Measurements from ENCODE around the gene TNS1.

The TNS1 gene

GRCh38 chr2:217970206-217970605 lies 32.6 kb downstream of the TNS1 start:
- DNase-seq (ENCODE audit: extremely low read depth, low read depth): peak; percentile 31

DNA sequence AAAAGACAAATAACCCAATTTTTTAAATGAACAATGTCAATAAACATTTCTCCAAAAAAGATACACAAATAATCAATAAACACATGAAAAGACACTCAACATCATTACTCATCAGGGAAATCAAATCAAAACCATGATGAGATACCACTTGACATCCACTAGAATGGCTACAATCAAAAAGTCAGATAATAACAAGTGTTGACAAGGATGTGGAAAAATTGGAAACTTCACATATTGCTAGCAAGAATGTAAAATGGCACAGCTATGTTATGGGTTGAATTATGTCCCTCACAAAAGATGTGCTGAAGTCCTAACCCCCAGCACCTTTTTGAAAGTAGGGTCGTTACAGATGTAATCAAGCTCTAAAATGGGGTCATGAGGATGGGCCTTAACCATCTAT lies 33.2 kb downstream of the TNS1 start:
- no peak for DNase-seq (ENCODE audit: extremely low read depth, low read depth)
- TF ChIP-seq, protein P1, sequence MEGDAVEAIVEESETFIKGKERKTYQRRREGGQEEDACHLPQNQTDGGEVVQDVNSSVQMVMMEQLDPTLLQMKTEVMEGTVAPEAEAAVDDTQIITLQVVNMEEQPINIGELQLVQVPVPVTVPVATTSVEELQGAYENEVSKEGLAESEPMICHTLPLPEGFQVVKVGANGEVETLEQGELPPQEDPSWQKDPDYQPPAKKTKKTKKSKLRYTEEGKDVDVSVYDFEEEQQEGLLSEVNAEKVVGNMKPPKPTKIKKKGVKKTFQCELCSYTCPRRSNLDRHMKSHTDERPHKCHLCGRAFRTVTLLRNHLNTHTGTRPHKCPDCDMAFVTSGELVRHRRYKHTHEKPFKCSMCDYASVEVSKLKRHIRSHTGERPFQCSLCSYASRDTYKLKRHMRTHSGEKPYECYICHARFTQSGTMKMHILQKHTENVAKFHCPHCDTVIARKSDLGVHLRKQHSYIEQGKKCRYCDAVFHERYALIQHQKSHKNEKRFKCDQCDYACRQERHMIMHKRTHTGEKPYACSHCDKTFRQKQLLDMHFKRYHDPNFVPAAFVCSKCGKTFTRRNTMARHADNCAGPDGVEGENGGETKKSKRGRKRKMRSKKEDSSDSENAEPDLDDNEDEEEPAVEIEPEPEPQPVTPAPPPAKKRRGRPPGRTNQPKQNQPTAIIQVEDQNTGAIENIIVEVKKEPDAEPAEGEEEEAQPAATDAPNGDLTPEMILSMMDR (IDR thresholded peaks at IDR 0.05; ENCODE audit: low read depth, low read length): no peak

More at GRCh38 chr2:217970206-217970605, 32.6 kb downstream of the TNS1 start:
- TF ChIP-seq, protein P1 (IDR thresholded peaks at IDR 0.05; ENCODE audit: low read depth, low read length): no peak

DNA sequence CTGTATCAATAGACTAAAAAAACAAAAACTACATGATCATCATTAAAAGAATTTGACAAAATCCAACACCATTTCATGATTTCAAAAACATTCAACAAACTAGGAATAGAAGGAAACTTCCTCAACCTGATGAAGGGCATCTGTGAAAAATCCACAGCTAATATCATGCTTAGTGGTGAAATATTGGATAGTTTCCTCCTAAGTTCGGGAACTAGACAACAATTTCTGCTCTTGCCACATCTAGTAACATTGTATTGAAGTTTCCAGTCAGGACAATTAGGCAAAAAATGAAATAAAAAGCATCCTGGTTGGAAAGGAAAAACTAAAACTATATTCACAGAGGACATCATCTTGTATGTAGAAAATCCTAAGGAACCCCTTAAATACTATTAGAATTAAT lies 34.8 kb downstream of the TNS1 start:
- no peak for DNase-seq (ENCODE audit: extremely low read depth, low read depth)
- TF ChIP-seq, protein P1 (IDR thresholded peaks at IDR 0.05; ENCODE audit: low read depth, low read length): no peak

- TF ChIP-seq, protein P1 (IDR thresholded peaks at IDR 0.05; ENCODE audit: low read depth, low read length): no peak
- no peak for DNase-seq (ENCODE audit: extremely low read depth, low read depth)
Measured at GRCh38 chr2:217966423-217967070, 36.2 kb downstream of the TNS1 start.

- TF ChIP-seq, protein P1 (IDR thresholded peaks at IDR 0.05; ENCODE audit: low read depth, low read length): no peak
- no peak for DNase-seq (ENCODE audit: extremely low read depth, low read depth)
Measured at GRCh38 chr2:217964275-217965161, 38.3 kb downstream of the TNS1 start.

DNA sequence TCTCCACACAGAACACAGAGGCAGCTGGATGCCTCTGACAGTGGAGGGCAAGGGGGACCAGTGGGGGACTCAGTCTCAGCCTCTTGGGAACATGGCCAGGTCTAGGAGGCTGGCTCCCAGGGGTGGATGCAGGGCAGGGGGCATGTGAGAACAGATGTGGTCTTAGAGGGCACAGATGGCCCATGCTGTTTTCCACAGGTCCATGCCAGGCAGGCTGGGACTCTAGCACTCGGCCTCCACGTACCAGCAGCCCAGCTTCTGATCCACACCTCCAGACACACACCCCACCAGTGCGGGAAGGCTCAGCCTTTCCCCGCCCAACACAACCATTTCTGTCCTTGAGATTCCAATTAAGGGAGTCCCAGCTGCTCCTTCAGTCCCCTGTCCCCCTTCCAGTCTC lies 42.4 kb downstream of the TNS1 start:
- TF ChIP-seq, protein P1 (IDR thresholded peaks at IDR 0.05; ENCODE audit: low read depth, low read length): no peak
- DNase-seq (ENCODE audit: extremely low read depth, low read depth): no peak

DNA sequence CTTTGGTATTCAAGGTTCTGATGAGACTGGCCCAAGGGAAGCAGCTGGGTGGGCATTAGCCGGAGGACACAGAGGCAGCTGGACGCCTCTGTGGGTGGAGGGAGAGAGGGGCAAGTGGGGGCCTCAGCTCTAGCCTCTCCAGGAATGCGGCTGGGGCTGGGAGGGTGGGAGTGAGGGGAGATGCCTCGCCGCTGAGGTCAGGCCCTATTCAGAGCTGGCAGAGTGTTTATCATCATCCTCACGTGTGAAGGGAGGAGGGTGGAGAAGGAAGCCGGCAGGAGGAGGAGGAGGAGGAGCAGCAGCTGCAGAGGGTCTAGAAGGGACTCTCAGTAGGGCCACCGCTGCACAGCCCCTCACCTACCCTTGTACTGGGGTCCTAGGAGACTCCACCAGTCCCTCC lies 43.1 kb downstream of the TNS1 start:
- TF ChIP-seq, protein P1 (IDR thresholded peaks at IDR 0.05; ENCODE audit: low read depth, low read length): no peak
- DNase-seq (ENCODE audit: extremely low read depth, low read depth): no peak
